ENCODE data around the gene NECAB2. TPM values are rescaled to one million over a fixed set of nuclear protein-coding genes. Genes with fewer than 3 reads are reported as not detected.

NECAB2 gene
- total RNA-seq, 4 donors from 2014 or later: not detected

DNA sequence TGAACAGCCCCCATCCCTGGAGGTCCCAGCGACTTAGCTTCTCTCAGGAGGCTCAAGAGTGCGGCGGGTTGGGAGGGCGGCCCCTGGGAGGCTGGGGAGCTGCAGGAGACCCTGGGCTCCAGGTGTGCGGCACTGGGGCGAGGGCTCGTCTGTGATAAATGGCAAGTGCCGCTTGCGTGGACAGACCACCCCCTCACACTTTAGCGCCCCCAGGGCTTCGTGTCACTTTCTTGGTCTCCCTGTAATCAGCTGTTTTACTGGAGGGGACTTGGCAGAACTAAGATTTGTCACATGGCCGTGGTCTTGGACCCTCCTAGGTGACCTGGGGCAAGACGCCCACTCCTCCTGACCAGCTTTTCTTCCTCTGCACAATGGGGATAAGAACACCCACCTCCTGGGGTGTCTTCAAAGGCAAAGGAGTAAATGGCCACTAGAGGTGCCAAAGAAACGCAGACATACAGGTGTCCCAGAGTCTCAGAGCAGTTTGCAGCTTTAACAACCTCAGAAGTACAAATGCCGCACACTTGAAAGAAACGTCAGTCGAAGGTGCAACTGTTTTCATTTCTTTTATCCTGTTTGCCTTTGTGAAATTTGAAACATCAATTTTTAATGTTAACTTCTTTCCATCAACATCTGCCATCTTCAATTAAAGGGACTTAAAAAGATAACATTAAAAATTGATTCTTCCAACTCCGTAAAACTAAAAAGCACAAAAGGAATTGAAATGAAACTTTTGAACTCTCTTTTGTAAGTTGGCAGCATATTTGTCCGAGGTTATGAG, 14.1 kb upstream of the NECAB2 start:
- Histone ChIP-seq H3K27me3 (no peaks in the 10 kb centered on the region), H3K27ac (peak overlapping the region; percentile 92), H3K4me1 (peaks cover 28% of the 10 kb centered on the region), H3K36me3 (peaks cover 7% of the 10 kb centered on the region), H3K4me3 (peak overlapping the region; percentile 65), H3K9me3 (no peaks in the 10 kb centered on the region)
- TF ChIP-seq, protein P1, sequence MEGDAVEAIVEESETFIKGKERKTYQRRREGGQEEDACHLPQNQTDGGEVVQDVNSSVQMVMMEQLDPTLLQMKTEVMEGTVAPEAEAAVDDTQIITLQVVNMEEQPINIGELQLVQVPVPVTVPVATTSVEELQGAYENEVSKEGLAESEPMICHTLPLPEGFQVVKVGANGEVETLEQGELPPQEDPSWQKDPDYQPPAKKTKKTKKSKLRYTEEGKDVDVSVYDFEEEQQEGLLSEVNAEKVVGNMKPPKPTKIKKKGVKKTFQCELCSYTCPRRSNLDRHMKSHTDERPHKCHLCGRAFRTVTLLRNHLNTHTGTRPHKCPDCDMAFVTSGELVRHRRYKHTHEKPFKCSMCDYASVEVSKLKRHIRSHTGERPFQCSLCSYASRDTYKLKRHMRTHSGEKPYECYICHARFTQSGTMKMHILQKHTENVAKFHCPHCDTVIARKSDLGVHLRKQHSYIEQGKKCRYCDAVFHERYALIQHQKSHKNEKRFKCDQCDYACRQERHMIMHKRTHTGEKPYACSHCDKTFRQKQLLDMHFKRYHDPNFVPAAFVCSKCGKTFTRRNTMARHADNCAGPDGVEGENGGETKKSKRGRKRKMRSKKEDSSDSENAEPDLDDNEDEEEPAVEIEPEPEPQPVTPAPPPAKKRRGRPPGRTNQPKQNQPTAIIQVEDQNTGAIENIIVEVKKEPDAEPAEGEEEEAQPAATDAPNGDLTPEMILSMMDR (IDR thresholded peaks at IDR 0.05): peak in 1 of 2 donors; percentile 51
- TF ChIP-seq POLR2AphosphoS5 (IDR thresholded peaks at IDR 0.05) (no peak), EP300 (IDR thresholded peaks at IDR 0.05) (no peak)
- DNase-seq (ENCODE audit: low spot score in 2 of 2): no peak
- WGBS: 13% methylated on average over 18 of the region's 19 CpGs

DNA sequence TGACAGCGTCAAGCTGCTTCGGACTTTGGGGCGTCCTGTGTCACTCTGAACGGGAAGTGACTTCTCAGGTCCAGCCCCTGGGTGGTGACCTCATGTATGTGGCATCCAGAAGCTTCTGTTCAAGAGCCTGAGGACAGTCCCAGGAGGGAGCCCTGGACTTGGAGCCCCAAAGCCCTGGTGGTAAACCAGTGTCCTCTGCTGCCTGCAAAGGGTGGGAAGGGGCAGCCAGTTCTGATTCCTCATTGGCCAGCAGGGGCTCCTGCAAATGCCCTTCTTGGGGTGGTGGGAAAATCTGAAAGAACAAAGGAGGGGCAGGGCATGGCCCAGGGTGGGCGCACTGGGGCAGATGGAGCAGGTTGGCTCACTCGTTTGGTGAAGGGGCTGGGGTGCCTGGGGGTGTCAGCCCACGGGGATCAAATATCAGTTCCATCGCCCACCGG, 13.4 kb upstream of the NECAB2 start:
- peaks cover 28% of the 10 kb centered on the region for H3K4me1 ChIP-seq
- 49% methylated on average over 9 of the region's 9 CpGs for WGBS
- no peak overlapping the region for H3K4me3 ChIP-seq
- H3K27me3 ChIP-seq: no peaks in the 10 kb centered on the region
- DNase-seq (ENCODE audit: low spot score in 2 of 2): no peak
- TF ChIP-seq POLR2AphosphoS5 (IDR thresholded peaks at IDR 0.05): no peak
- no peak for TF ChIP-seq EP300 (IDR thresholded peaks at IDR 0.05)
- TF ChIP-seq POLR2A (IDR thresholded peaks at IDR 0.05): no peak
- TF ChIP-seq, protein P1 (IDR thresholded peaks at IDR 0.05): no peak
- no peak overlapping the region for H3K27ac ChIP-seq
- H3K9me3 ChIP-seq: no peaks in the 10 kb centered on the region
- H3K36me3 ChIP-seq: peaks cover 14% of the 10 kb centered on the region

DNA sequence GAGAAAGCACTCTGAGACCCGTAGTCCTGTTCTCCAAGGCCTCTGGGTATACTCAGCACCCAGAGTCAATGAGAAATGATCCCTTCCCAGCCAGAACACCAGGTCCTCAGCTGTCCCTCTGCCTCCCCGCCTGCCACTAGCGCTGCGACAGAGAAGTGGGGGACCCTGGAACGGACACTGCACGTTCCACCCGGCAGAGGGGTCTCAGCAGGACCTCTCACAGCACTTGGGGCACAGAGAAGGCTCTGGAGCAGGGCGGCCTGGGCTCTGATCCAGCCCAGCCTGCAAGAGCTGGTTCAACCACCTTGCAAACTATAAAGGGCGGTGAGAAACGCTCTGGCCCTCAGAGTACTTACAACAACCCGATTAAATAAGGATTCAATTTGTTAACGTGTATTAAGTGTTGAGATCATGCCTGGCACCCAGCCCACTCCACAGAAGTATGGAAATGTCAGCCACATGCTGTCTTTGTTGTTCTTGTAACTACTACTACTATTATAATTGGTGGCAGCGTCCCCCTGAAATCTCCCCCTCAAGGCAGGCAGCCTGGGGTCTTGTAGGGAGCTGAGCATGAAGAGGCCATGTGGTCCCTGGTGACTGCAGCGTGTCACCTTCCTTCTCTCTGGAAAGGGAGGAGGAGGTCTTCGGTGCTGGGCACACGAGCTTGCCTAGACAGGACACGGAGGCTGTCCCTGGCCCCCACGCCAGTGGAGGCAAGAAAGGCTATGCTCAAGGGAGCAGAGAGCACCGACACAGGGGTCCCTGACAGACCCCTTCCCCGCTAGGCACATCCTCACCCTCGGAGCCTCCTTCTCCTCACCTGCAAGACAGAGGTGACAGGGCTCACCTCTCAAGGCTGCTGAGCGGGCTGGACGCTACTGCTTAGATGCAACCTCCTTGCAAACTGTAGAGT, 12.6 kb upstream of the NECAB2 start:
- Histone ChIP-seq H3K27ac (no peak overlapping the region), H3K9me3 (no peaks in the 10 kb centered on the region), H3K4me3 (no peak overlapping the region), H3K36me3 (peaks cover 22% of the 10 kb centered on the region), H3K4me1 (peaks cover 28% of the 10 kb centered on the region), H3K27me3 (no peaks in the 10 kb centered on the region)
- no peak for DNase-seq (ENCODE audit: low spot score in 2 of 2)
- 69% methylated on average over 12 of the region's 23 CpGs for WGBS
- no peak for TF ChIP-seq EP300 (IDR thresholded peaks at IDR 0.05)
- no peak for TF ChIP-seq POLR2A (IDR thresholded peaks at IDR 0.05)
- TF ChIP-seq POLR2AphosphoS5 (IDR thresholded peaks at IDR 0.05): no peak
- TF ChIP-seq, protein P1 (IDR thresholded peaks at IDR 0.05): no peak

DNA sequence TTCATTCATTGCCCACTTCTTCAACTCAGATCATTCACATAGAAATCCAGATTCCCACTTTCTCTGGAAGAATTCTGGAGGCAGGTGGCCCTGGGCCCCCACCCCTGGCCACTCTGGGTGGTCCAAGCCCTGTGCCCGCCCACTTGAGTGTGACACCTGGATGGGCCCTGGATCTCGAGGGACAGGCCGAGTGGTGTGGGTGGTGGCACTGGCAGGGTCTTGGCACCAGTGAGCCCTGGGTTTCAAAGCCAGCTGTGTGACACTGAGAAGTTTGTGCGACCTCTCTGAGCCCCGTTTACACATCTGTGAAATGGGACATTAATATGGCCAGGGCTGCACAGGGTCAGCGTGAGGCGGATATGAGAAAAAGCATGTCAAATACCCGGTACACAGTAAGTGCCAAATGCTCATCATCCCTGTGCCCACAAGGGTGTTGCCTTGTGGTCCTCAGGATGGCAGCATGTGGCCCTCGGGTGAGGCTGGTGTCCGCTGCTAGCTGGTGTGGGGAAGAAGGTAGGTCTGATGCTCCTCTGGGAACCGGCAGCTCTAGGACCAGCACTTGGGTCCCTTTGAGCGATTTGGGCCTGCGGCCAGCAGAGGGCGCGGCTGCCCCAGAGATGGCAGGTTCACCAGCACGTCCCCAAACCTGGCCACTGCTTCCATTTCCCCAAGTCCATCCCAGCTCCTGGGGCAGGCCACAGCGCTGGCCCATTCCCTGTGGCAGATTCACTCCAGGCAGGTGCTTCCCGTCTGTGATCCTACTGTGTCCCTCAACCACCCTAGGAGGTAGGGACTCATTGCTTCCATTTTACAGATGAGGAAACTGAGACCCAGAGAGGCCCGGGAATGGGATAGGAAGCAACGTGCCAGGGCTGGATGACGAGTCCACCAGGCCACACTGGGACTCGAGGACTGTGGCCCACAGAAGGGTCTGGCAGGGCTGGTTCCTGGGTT, 11.4 kb upstream of the NECAB2 start:
- TF ChIP-seq EP300 (IDR thresholded peaks at IDR 0.05) (no peak), POLR2AphosphoS5 (IDR thresholded peaks at IDR 0.05) (no peak)
- TF ChIP-seq, protein P1 (IDR thresholded peaks at IDR 0.05): peak in 1 of 2 donors; percentile 72
- WGBS: 68% methylated on average over 14 of the region's 22 CpGs
- no peak overlapping the region for H3K4me3 ChIP-seq
- H3K36me3 ChIP-seq: peaks cover 34% of the 10 kb centered on the region
- H3K4me1 ChIP-seq: peaks cover 28% of the 10 kb centered on the region
- no peak overlapping the region for H3K27ac ChIP-seq
- H3K9me3 ChIP-seq: no peaks in the 10 kb centered on the region
- DNase-seq (ENCODE audit: low spot score in 2 of 2): peak; percentile 86 to 89
- no peaks in the 10 kb centered on the region for H3K27me3 ChIP-seq

Data from suprapubic skin (tissue), 4 donors.